ENCODE results near the gene CEBPB. TPM values are rescaled to one million over a fixed set of nuclear protein-coding genes. Genes with fewer than 3 reads are reported as not detected.

The CEBPB gene
- total and polyA plus RNA-seq, 4 donors: 19.7 to 61.8 (median 29.2) TPM

GRCh38 chr20:50181344-50181743 lies 9.3 kb upstream of the CEBPB start (continued):
- no peak for TF ChIP-seq RXRA (IDR thresholded peaks at IDR 0.05)

- Histone ChIP-seq H3K9ac (ENCODE audit: low read depth in 1 of 2, low read length in 2 of 2) (no peak overlapping the region), H3K4me3 (ENCODE audit: low read depth in 1 of 3, low read length in 3 of 3) (no peak overlapping the region), H3K9me3 (ENCODE audit: control insufficient read depth in 4 of 4, low read length in 3 of 4) (no peaks in the 10 kb centered on the region), H3K36me3 (ENCODE audit: control insufficient read depth in 4 of 4, insufficient read depth in 3 of 4, low read depth in 1 of 4, low read length in 3 of 4) (no peaks in the 10 kb centered on the region), H3K27ac (ENCODE audit: low read depth in 1 of 2, low read length in 2 of 2) (no peak overlapping the region), H3K27me3 (ENCODE audit: control insufficient read depth in 4 of 4, insufficient read depth in 4 of 4, low read length in 3 of 4) (no peaks in the 10 kb centered on the region), H3K4me1 (ENCODE audit: control insufficient read depth in 4 of 4, insufficient read depth in 4 of 4, low read length in 3 of 4) (peaks cover 2 to 12% (median 8%) of the 10 kb centered on the region in 4 donors)
- no peak for DNase-seq (ENCODE audit: low spot score)
- WGBS: 80% methylated on average over 2 of the region's 2 CpGs
- TF ChIP-seq MAX (IDR thresholded peaks at IDR 0.05): no peak
- no peak for TF ChIP-seq JUND (IDR thresholded peaks at IDR 0.05)
- no peak for TF ChIP-seq GABPA (IDR thresholded peaks at IDR 0.05 in 1 of 2, conservative IDR thresholded peaks at IDR 0.05 in 1 of 2)
- TF ChIP-seq YY1 (IDR thresholded peaks at IDR 0.05): no peak
- no peak for TF ChIP-seq FOXA2 (IDR thresholded peaks at IDR 0.05)
- TF ChIP-seq ATF3 (IDR thresholded peaks at IDR 0.05): no peak
- no peak for TF ChIP-seq EGR1 (IDR thresholded peaks at IDR 0.05; ENCODE audit: low read depth in 2 of 2)
- no peak for TF ChIP-seq RAD21 (IDR thresholded peaks at IDR 0.05)
- TF ChIP-seq ZBTB33 (IDR thresholded peaks at IDR 0.05): no peak
- TF ChIP-seq RXRA (IDR thresholded peaks at IDR 0.05): no peak
- TF ChIP-seq SP1 (IDR thresholded peaks at IDR 0.05): no peak
Measured at GRCh38 chr20:50182346-50182745, 8.3 kb upstream of the CEBPB start.

- DNase-seq (ENCODE audit: low spot score): no peak
- Histone ChIP-seq H3K27me3 (ENCODE audit: control insufficient read depth in 4 of 4, insufficient read depth in 4 of 4, low read length in 3 of 4) (no peaks in the 10 kb centered on the region), H3K4me1 (ENCODE audit: control insufficient read depth in 4 of 4, insufficient read depth in 4 of 4, low read length in 3 of 4) (peaks cover 0 to 34% (median 24%) of the 10 kb centered on the region in 4 donors), H3K9ac (ENCODE audit: low read depth in 1 of 2, low read length in 2 of 2) (no peak overlapping the region), H3K9me3 (ENCODE audit: control insufficient read depth in 4 of 4, low read length in 3 of 4) (no peaks in the 10 kb centered on the region), H3K27ac (ENCODE audit: low read depth in 1 of 2, low read length in 2 of 2) (no peak overlapping the region), H3K4me3 (ENCODE audit: low read depth in 1 of 3, low read length in 3 of 3) (no peak overlapping the region), H3K36me3 (ENCODE audit: control insufficient read depth in 4 of 4, insufficient read depth in 3 of 4, low read depth in 1 of 4, low read length in 3 of 4) (no peaks in the 10 kb centered on the region)
- TF ChIP-seq GABPA (IDR thresholded peaks at IDR 0.05 in 1 of 2, conservative IDR thresholded peaks at IDR 0.05 in 1 of 2) (no peak), ZBTB33 (IDR thresholded peaks at IDR 0.05) (no peak), EGR1 (IDR thresholded peaks at IDR 0.05; ENCODE audit: low read depth in 2 of 2) (no peak), JUND (IDR thresholded peaks at IDR 0.05) (no peak)
- WGBS: 96% methylated on average over 5 of the region's 5 CpGs
Measured at GRCh38 chr20:50185426-50185825, 5.2 kb upstream of the CEBPB start.

Data from liver (tissue), 9 donors.